ENCODE data around the gene LIPN.

LIPN gene

DNA sequence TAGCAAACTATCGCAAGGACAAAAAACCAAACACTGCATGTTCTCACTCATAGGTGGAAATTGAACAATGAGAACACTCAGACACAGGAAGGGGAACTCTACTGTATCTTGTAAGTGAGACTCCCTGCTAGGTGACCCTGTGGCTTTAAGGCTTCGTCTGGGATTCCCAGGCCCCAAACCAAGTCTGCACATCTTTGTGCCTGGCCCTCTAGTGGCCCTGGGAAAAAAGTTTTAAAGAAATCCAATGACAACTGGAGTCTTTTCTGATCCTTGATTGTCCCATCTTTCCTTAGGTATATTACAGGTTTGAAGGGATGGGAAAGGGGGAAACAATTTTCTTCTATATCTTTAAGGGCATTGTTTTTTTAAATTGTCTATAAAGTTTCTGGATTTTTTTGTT lies 32.1 kb downstream of the LIPN start:
- no peak overlapping the region for H3K4me3 ChIP-seq (replicated peaks; ENCODE audit: low read depth, low read length)
- DNase-seq (ENCODE audit: extremely low read depth, low read depth), result no peak
- TF ChIP-seq, protein P1, sequence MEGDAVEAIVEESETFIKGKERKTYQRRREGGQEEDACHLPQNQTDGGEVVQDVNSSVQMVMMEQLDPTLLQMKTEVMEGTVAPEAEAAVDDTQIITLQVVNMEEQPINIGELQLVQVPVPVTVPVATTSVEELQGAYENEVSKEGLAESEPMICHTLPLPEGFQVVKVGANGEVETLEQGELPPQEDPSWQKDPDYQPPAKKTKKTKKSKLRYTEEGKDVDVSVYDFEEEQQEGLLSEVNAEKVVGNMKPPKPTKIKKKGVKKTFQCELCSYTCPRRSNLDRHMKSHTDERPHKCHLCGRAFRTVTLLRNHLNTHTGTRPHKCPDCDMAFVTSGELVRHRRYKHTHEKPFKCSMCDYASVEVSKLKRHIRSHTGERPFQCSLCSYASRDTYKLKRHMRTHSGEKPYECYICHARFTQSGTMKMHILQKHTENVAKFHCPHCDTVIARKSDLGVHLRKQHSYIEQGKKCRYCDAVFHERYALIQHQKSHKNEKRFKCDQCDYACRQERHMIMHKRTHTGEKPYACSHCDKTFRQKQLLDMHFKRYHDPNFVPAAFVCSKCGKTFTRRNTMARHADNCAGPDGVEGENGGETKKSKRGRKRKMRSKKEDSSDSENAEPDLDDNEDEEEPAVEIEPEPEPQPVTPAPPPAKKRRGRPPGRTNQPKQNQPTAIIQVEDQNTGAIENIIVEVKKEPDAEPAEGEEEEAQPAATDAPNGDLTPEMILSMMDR (IDR thresholded peaks at IDR 0.05; ENCODE audit: low read depth, low read length, missing control alignments), result peak; percentile 59

DNA sequence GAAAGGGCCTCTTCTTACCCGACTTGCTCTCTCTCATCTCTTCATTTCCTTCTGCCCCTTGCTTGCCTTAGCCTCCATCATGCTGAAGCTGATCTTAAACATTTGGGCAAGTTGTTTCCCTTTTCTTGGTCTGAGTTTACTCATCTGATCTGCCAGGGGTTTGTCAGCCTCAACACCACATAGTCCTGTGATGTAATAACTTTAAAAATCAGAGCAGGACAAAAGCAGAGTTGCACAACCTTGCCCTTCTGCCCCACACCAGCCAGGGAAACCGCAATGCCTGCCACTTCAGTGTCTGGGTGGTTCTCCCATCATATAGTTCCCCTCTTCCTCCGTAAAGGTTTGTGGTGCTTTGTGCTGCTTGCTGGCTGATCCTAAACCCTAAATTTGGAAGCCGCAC lies 32.8 kb downstream of the LIPN start:
- TF ChIP-seq, protein P1 (IDR thresholded peaks at IDR 0.05; ENCODE audit: low read depth, low read length, missing control alignments), result no peak
- no peak for DNase-seq (ENCODE audit: extremely low read depth, low read depth)
- no peak overlapping the region for H3K4me3 ChIP-seq (replicated peaks; ENCODE audit: low read depth, low read length)

DNA sequence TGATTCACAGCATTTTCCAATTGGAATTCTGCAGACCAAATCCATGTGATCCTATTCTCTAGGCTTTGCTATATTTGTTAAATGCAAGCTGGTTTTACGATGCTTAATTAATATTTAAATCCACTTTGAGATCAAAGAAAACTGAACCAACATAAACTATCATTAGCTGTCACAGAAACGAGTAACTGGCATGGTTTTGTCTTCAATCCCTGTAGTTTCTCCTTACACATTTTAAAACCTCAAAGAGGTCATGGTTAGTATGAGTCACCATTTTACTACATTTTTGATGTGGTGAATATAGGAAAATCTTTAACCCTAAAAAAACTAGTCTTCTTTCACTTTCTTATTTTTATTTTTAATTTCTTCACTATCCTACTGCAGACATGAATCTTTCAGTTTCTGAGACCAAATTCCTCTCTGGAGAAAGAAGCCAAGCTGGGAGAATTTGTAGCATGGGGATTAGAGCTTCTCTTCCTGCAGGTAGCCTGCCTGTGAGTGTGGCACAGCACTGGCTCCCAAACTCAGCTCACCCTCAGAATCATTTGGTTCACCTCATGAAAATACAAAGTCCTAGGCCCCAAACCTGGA lies 34.0 kb downstream of the LIPN start:
- TF ChIP-seq, protein P1 (IDR thresholded peaks at IDR 0.05; ENCODE audit: low read depth, low read length, missing control alignments), result no peak
- H3K4me3 ChIP-seq (replicated peaks; ENCODE audit: low read depth, low read length), result no peak overlapping the region
- no peak for DNase-seq (ENCODE audit: extremely low read depth, low read depth)

DNA sequence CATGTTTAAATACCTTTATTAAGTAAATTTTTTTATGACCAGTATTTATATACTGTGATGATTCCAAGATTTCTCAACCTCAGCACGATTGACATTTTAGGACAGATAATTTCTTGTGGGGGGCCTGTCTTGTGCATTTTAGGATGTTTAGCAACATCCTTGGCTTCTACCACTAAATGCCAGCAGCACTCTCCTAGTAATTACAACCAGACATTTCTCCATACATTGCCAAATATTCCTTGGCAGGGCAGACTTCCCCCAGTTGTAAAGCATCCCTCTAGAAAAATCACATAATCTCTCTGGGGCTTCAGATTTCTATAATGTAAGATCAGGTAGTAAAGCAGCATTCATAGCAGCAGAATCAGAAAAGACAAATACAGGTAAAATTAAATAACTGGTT lies 34.9 kb downstream of the LIPN start:
- H3K4me3 ChIP-seq (replicated peaks; ENCODE audit: low read depth, low read length), result no peak overlapping the region
- no peak for DNase-seq (ENCODE audit: extremely low read depth, low read depth)
- TF ChIP-seq, protein P1 (IDR thresholded peaks at IDR 0.05; ENCODE audit: low read depth, low read length, missing control alignments), result no peak

DNA sequence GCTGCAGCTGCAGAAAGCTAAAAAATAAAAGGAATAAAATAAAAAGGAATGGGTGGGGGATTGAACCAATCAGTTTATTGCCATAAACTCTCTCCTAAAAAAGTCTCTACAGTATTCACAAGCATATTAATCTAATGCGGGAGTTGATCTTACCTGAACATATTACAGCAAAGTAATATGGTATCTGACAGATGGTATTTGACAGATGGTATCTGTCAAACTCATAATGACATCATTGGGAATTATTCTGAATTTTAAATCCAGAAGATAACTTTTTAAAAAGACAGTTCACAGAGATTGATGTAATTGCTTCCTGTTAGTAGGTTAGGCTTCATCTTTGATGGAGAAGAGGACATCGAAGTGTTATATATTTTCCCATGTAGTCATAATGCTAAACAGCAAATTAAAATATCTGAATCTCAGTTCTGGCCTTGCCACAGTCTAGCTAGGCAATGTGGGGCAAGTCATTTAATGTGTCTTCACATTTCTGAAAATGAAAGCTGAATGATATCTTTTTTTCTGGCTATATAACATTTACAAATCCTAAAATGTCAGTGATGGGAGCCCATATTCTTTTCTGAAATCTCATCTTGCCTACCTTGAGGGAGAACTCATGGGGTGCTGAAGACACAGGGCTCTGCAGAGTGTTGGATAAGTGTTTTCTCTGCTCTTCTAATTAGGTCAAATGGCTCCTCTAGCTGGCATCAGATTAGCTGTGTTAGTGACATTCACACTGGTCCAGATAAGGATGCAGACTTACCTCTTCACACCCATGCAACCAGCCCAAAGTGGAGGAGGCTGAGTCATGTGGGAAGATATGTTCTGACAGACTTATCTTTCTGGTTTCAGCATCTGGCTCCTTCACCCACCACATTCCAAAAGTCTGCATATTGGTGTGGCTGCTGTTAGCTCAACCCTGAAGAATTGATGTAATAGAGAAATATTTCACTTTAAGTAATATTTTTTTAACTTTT lies 40.6 kb downstream of the LIPN start:
- no peak for DNase-seq (ENCODE audit: extremely low read depth, low read depth)

DNA sequence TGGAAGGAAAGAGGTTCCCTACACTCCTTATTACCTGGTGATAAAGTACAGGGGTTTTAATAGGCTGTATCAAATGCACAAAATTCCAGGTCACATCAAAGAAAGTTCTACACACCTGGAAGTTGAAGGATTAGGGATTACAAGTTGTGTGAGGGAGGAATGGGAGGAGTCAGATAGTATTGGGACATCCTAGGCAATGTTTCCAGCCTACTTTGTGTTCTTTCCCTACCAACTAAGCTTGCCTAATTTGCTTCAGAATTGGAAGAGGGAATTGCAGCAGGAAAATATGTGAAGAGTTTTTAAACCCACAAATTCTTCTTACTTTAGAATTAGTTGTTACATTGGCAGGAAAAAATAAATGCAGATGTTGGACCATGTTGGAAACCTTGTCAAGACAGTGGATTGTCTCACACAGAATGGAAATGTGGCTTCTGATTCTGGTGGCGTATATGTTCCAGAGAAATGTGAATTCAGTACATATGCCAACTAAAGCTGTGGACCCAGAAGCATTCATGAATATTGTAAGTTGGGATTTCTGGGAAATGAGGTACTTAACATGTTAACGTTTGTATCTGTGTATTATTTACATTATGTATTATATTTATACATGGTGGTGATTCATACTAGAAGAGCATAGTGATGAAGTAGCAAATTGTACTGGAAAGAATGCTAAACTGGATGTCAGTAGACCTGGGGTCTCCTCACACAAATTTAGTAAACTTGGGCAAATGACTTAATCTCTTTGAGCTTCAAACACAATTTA lies 42.9 kb downstream of the LIPN start, which contains the start of gene LIPM:
LIPM (plus strand) TSS at position 208 of the 763 bp plus-strand sequence; CDS start at position 375, 167 bp downstream.
- TF ChIP-seq, protein P1 (IDR thresholded peaks at IDR 0.05; ENCODE audit: low read depth, low read length, missing control alignments), result no peak
- DNase-seq (ENCODE audit: extremely low read depth, low read depth), result no peak
- H3K4me3 ChIP-seq (replicated peaks; ENCODE audit: low read depth, low read length), result no peak within 1 kb of the TSS

More for the DNA sequence above, 40.6 kb downstream of the LIPN start:
- TF ChIP-seq, protein P1 (IDR thresholded peaks at IDR 0.05; ENCODE audit: low read depth, low read length, missing control alignments), result no peak
- H3K4me3 ChIP-seq (replicated peaks; ENCODE audit: low read depth, low read length), result no peak overlapping the region
